Colonic mucosa (tissue), 4 donors: Measurements from ENCODE around the gene IQGAP2. TPM values are rescaled to one million over a fixed set of nuclear protein-coding genes. Genes with fewer than 3 reads are reported as not detected.

ENCODE experiments used
- DNase-seq: peaks from one replicate; pipeline ENCODE4 v3.0.0-alpha.2; 2020
- H3K27ac ChIP-seq: fragments of 200-600 bp; one replicate; pipeline ENCODE4 v1.8.0; 2021
- H3K27me3 ChIP-seq: fragments of 200-600 bp; one replicate; pipeline ENCODE4 v1.8.0; 2021
- H3K36me3 ChIP-seq: fragments of 200-600 bp; one replicate; pipeline ENCODE4 v1.8.0; 2021
- H3K4me1 ChIP-seq: fragments of 200-600 bp; one replicate; pipeline ENCODE4 v1.8.0; 2021; ENCODE audit warnings: mild to moderate bottlenecking
- H3K4me3 ChIP-seq: fragments of 200-600 bp; one replicate; pipeline ENCODE4 v1.8.0; 2021
- H3K9ac ChIP-seq, 2 donors: one replicate each; pipeline ENCODE4 v1.7.0; 2013; ENCODE audit warnings: control low read depth in 2 of 2, low read depth in 2 of 2, low read length in 2 of 2
- H3K9me3 ChIP-seq: fragments of 200-600 bp; one replicate; pipeline ENCODE4 v1.8.0; 2021
- CTCF ChIP-seq: fragments of 200-600 bp; IDR thresholded peaks from one replicate; pipeline ENCODE4 v1.8.0; 2022; ENCODE audit warnings: antibody characterized with exemption, mild to moderate bottlenecking
- intact Hi-C: fragments of 100-400 bp; cut with DNase I; formaldehyde crosslinking; loops from one replicate; pipeline ENCODE4 v1.14.1; 2022
- total RNA-seq, 2 donors: library from RNA; stranded (reverse); fragmentation: NEBNext Ultra II Directional in 1 of 2; extraction: Animal tissue kit (Norgen Biotek cat#: 25700) in 1 of 2; gene quantifications; one replicate each; pipeline ENCODE4 v1.2.1, GENCODE V29; 2021
- donor health status: healthy.
- donor health status: DM: no; HTN: no; CAD: no.
- donor health status: DM: no; HTN: no; CAD: no.

The IQGAP2 gene
- total RNA-seq, 2 donors from 2014 or later = 62.2 to 75.6 TPM

DNA sequence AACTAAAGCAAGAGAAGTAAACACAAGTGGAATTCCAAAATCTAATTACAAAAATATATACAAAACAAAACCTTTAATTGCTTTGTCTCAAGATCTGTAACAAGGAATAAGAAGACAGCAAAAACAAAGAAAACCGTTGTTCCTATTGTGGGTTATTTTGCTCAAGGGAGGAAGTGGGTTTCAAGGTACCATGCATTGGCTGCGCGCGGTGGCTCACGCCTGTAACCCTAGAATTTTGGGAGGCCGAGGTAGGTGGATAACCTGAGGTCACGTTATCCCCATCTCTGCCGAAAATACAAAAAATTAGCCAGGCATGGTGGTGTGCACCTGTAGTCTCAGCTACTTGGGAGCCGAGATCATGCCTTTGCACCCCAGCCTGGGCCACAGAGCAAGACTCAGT lies 12.1 kb upstream of the IQGAP2 start:
- Histone ChIP-seq H3K9me3 (no peaks in the 10 kb centered on the region), H3K27me3 (no peaks in the 10 kb centered on the region), H3K27ac (no peak overlapping the region), H3K4me1 (peaks cover 14% of the 10 kb centered on the region), H3K4me3 (no peak overlapping the region), H3K36me3 (no peaks in the 10 kb centered on the region), H3K9ac (no peak overlapping the region)
- no peak for TF ChIP-seq CTCF
- no peak for DNase-seq
- intact Hi-C loops = loop anchor here (10.0 kb wide), 1 partner anchor 46 kb away; no protein-coding TSS in a partner anchor

DNA sequence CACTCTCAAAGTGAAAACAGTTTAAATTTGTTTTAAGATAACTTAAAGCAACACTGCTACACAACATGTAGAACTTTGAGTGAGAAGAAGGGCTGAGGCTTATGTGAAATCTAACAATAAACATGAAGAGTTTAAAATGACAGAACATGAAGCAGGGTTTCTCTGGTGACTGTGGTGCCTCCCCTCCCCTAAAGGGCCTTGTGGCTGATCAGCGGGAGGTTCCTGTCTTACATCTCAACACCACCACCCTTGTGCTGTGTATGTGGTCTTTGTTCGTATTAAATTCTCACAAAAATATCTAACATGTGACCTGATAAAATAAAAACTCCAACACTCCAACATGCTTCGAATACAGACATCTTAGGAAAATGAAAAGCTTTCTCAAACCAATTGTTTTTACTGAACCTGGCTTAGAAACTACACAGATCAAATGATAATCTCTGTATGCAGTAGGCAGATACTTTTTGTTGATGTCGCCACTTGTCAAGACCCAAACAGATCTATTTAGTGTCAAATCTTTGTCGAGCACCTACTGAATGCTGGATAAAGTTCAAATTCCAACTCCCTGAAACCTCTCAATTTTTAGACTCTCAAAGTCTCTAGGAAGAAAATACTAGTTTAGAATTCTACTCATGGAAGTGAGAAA lies 9.9 kb upstream of the IQGAP2 start:
- Histone ChIP-seq H3K4me1 (peaks cover 7% of the 10 kb centered on the region), H3K9ac (no peak overlapping the region), H3K36me3 (no peaks in the 10 kb centered on the region), H3K27me3 (no peaks in the 10 kb centered on the region), H3K27ac (no peak overlapping the region), H3K9me3 (no peaks in the 10 kb centered on the region), H3K4me3 (no peak overlapping the region)
- TF ChIP-seq CTCF = no peak
- intact Hi-C loops = loop anchor here (10.0 kb wide), 1 partner anchor 48 kb away; no protein-coding TSS in a partner anchor
- DNase-seq = no peak

GRCh38 chr5:76397200-76397599 lies 5.9 kb upstream of the IQGAP2 start:
- H3K4me1 ChIP-seq = no peaks in the 10 kb centered on the region
- no peaks in the 10 kb centered on the region for H3K27me3 ChIP-seq
- intact Hi-C loops = loop anchor here (10.0 kb wide), 1 partner anchor 52 kb away; no protein-coding TSS in a partner anchor
- H3K9me3 ChIP-seq = no peaks in the 10 kb centered on the region
- H3K36me3 ChIP-seq = no peaks in the 10 kb centered on the region
- H3K27ac ChIP-seq = no peak overlapping the region
- no peak overlapping the region for H3K9ac ChIP-seq
- DNase-seq = no peak
- TF ChIP-seq CTCF = no peak
- H3K4me3 ChIP-seq = no peak overlapping the region

GRCh38 chr5:76399268-76399667 lies 3.8 kb upstream of the IQGAP2 start:
- Histone ChIP-seq H3K4me3 (no peak overlapping the region), H3K36me3 (no peaks in the 10 kb centered on the region), H3K9ac (no peak overlapping the region), H3K27ac (no peak overlapping the region), H3K4me1 (no peaks in the 10 kb centered on the region), H3K27me3 (no peaks in the 10 kb centered on the region), H3K9me3 (no peaks in the 10 kb centered on the region)
- intact Hi-C loops = loop anchor here (10.0 kb wide), 1 partner anchor 54 kb away; no protein-coding TSS in a partner anchor
- no peak for TF ChIP-seq CTCF
- no peak for DNase-seq

GRCh38 chr5:76400466-76400865 lies 2.6 kb upstream of the IQGAP2 start:
- H3K4me1 ChIP-seq = no peaks in the 10 kb centered on the region
- H3K9me3 ChIP-seq = no peaks in the 10 kb centered on the region
- intact Hi-C loops = no loop called here
- H3K36me3 ChIP-seq = no peaks in the 10 kb centered on the region
- no peak overlapping the region for H3K27ac ChIP-seq
- DNase-seq = no peak
- H3K4me3 ChIP-seq = no peak overlapping the region
- H3K27me3 ChIP-seq = no peaks in the 10 kb centered on the region
- H3K9ac ChIP-seq = no peak overlapping the region
- TF ChIP-seq CTCF = no peak
